Liver (tissue), 9 donors: Measurements from ENCODE around the gene THUMPD2. TPM values are rescaled to one million over a fixed set of nuclear protein-coding genes. Genes with fewer than 3 reads are reported as not detected.

Source experiments
- DNase-seq: peaks from one replicate; pipeline ENCODE4 v3.0.0-alpha.2; 2017; ENCODE audit warnings: low spot score
- H3K27ac ChIP-seq, 2 donors: one replicate each; pipeline ENCODE4 v1.7.0; 2013; ENCODE audit warnings: inconsistent platforms in 2 of 2, low read length in 2 of 2, control low read depth in 1 of 2, low read depth in 1 of 2, mild to moderate bottlenecking in 1 of 2
- H3K27me3 ChIP-seq, 4 donors: one replicate each; pipeline versions ENCODE4 v1.6.1 to v1.7.0; 2013; ENCODE audit warnings: low read length in 3 of 4, inconsistent platforms in 1 of 4, mild to moderate bottlenecking in 1 of 4, moderate library complexity in 1 of 4; ENCODE audit not compliant: control insufficient read depth in 4 of 4, insufficient read depth in 4 of 4
- H3K36me3 ChIP-seq, 4 donors: one replicate each; pipeline versions ENCODE4 v1.6.1 to v1.7.0; 2013; ENCODE audit warnings: low read length in 3 of 4, mild to moderate bottlenecking in 3 of 4, low read depth in 1 of 4, moderate library complexity in 1 of 4; ENCODE audit not compliant: control insufficient read depth in 4 of 4, insufficient read depth in 3 of 4
- H3K4me1 ChIP-seq, 4 donors: one replicate each; pipeline versions ENCODE4 v1.6.1 to v1.7.0; 2013; ENCODE audit warnings: low read length in 3 of 4, mild to moderate bottlenecking in 3 of 4, moderate library complexity in 1 of 4; ENCODE audit not compliant: control insufficient read depth in 4 of 4, insufficient read depth in 4 of 4
- H3K4me3 ChIP-seq, 3 donors: one replicate each; pipeline versions ENCODE4 v1.6.1 to v1.7.0; 2013; ENCODE audit warnings: low read length in 3 of 3, control low read depth in 1 of 3, low read depth in 1 of 3, mild to moderate bottlenecking in 1 of 3
- H3K9ac ChIP-seq, 2 donors: one replicate each; pipeline ENCODE4 v1.7.0; 2013; ENCODE audit warnings: low read length in 2 of 2, mild to moderate bottlenecking in 2 of 2, moderate library complexity in 2 of 2, control low read depth in 1 of 2, low read depth in 1 of 2
- H3K9me3 ChIP-seq, 4 donors: one replicate each; pipeline versions ENCODE4 v1.6.1 to v1.7.0; 2013; ENCODE audit warnings: low read length in 3 of 4; ENCODE audit not compliant: control insufficient read depth in 4 of 4
- CTCF ChIP-seq: fragments of 150-350 bp; IDR thresholded peaks from 2 replicates; pipeline ENCODE4 v1.5.1; 2017; ENCODE audit warnings: improper control_type of control experiment, low read depth, low read length; ENCODE audit not compliant: missing input control
- EGR1 ChIP-seq, 2 donors: IDR thresholded peaks; 2 replicates each; pipeline ENCODE4 v1.6.1; 2016 to 2018; ENCODE audit warnings: antibody characterized with exemption in 2 of 2, low read depth in 2 of 2
- FOXA1 ChIP-seq: IDR thresholded peaks from 2 replicates; pipeline ENCODE4 v1.6.1; 2016; ENCODE audit warnings: antibody characterized with exemption
- GABPA ChIP-seq, 2 donors: IDR thresholded peaks in 1 of 2; conservative IDR thresholded peaks in 1 of 2; 2 replicates each; pipeline ENCODE4 v1.6.1; 2016; ENCODE audit warnings: antibody characterized with exemption in 2 of 2, mild to moderate bottlenecking in 1 of 2, moderate library complexity in 1 of 2
- HNF4A ChIP-seq, 2 donors: conservative IDR thresholded peaks; 2 replicates each; pipeline ENCODE4 v1.6.1; 2016; ENCODE audit warnings: antibody characterized with exemption in 2 of 2, mild to moderate bottlenecking in 2 of 2
- HNF4G ChIP-seq: IDR thresholded peaks from 2 replicates; pipeline ENCODE4 v1.6.1; 2016; ENCODE audit warnings: antibody characterized with exemption
- NR2F2 ChIP-seq: IDR thresholded peaks from 2 replicates; pipeline ENCODE4 v1.6.1; 2016; ENCODE audit warnings: antibody characterized with exemption
- RAD21 ChIP-seq, 2 donors: IDR thresholded peaks; 2 replicates each; pipeline ENCODE4 v1.6.1; 2016; ENCODE audit warnings: antibody characterized with exemption in 2 of 2, mild to moderate bottlenecking in 2 of 2
- REST ChIP-seq: IDR thresholded peaks from 2 replicates; pipeline ENCODE4 v1.6.1; 2016; ENCODE audit warnings: antibody characterized with exemption, mild to moderate bottlenecking
- RXRA ChIP-seq, 2 donors: IDR thresholded peaks; 2 replicates each; pipeline ENCODE4 v1.6.1; 2017 to 2018; ENCODE audit warnings: antibody characterized with exemption in 2 of 2, mild to moderate bottlenecking in 1 of 2
- SP1 ChIP-seq: IDR thresholded peaks from 2 replicates; pipeline ENCODE4 v1.6.1; 2018; ENCODE audit warnings: antibody characterized with exemption, mild to moderate bottlenecking
- TAF1 ChIP-seq: conservative IDR thresholded peaks from 2 replicates; pipeline ENCODE4 v1.6.1; 2016; ENCODE audit warnings: antibody characterized with exemption, mild to moderate bottlenecking
- YY1 ChIP-seq: IDR thresholded peaks from 2 replicates; pipeline ENCODE4 v1.6.1; 2016; ENCODE audit warnings: antibody characterized with exemption, mild to moderate bottlenecking
- WGBS: extraction: QIAGEN DNeasy Blood & Tissue Kit; methylation state at CpG from one replicate; pipeline ENCODE4 v1.1.7; 2013; 5-methylcytosine and 5-hydroxymethylcytosine counted together
- polyA plus RNA-seq, 2 donors: library from polyadenylated mRNA; stranded (reverse) in 1 of 2; unstranded in 1 of 2; fragments of 200-250 nt in 1 of 2; fragments of >200 nt in 1 of 2; fragmentation: Nextera tagmentation in 1 of 2; extraction: Ambion mirVana in 1 of 2; gene quantifications; one replicate each; pipeline versions ENCODE4 v1.2.1 to v1.2.3, GENCODE V29; 2013 to 2015
- total RNA-seq, 2 donors: library from RNA; depleted of rRNA; stranded (reverse); fragments of >200 nt; gene quantifications; one replicate each; pipeline ENCODE4 v1.2.3, GENCODE V29; 2014
- TF ChIP-seq, protein P1 (sequence below): IDR thresholded peaks from 2 replicates; pipeline ENCODE4 v1.6.1; 2016; ENCODE audit warnings: antibody characterized with exemption
- donor health status: healthy.
- donor health status: healthy.
- donor health status: healthy.
- donor health status: healthy.
- donor health status: healthy.

Gene THUMPD2
- total RNA-seq (1 to 10 TPM; 5.3 to 5.9 TPM), polyA plus RNA-seq (1 to 10 TPM; 2.2 to 4.7 TPM)

GRCh38 chr2:39778775-39779340, at the start of gene THUMPD2:
TSS of gene THUMPD2 (minus strand) at chr2:39779258. CDS start at chr2:39779239, 19 bp downstream.
- TF ChIP-seq GABPA (IDR thresholded peaks at IDR 0.05 in 1 of 2, conservative IDR thresholded peaks at IDR 0.05 in 1 of 2) (no peak), YY1 (peak; percentile 30)

DNA sequence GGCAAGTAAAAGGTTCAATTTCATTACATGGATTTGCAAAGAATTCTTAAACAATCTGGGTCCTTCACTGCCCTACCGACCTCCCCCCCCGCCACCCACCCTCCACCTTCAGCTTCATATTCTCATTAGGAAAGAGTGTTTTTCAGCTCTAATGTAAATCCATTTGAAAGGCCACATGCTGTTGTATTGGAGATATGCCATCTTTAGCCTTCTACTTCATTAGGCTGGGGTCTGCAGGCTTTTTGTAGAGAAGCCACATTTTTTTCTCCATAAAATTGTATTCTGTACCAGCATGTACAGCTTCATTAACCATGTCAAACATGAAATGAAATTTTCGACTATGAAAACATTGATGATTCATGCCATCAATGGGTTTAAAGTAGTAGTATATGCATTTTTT, 42.8 kb upstream of the THUMPD2 start:
- Histone ChIP-seq H3K4me3 (no peak overlapping the region), H3K4me1 (peaks cover 0 to 2% (median 0%) of the 10 kb centered on the region in 4 donors), H3K27me3 (no peaks in the 10 kb centered on the region), H3K27ac (no peak overlapping the region), H3K9ac (no peak overlapping the region), H3K36me3 (no peaks in the 10 kb centered on the region), H3K9me3 (no peaks in the 10 kb centered on the region)
- no peak for DNase-seq
- WGBS = 69% methylated on average over 3 of the region's 3 CpGs
- no peak for TF ChIP-seq TAF1
- TF ChIP-seq RAD21 (IDR thresholded peaks at IDR 0.05) = no peak
- TF ChIP-seq HNF4G = no peak
- TF ChIP-seq, protein P1, sequence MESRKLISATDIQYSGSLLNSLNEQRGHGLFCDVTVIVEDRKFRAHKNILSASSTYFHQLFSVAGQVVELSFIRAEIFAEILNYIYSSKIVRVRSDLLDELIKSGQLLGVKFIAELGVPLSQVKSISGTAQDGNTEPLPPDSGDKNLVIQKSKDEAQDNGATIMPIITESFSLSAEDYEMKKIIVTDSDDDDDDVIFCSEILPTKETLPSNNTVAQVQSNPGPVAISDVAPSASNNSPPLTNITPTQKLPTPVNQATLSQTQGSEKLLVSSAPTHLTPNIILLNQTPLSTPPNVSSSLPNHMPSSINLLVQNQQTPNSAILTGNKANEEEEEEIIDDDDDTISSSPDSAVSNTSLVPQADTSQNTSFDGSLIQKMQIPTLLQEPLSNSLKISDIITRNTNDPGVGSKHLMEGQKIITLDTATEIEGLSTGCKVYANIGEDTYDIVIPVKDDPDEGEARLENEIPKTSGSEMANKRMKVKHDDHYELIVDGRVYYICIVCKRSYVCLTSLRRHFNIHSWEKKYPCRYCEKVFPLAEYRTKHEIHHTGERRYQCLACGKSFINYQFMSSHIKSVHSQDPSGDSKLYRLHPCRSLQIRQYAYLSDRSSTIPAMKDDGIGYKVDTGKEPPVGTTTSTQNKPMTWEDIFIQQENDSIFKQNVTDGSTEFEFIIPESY = no peak
- no peak for TF ChIP-seq REST
- no peak for TF ChIP-seq RXRA (IDR thresholded peaks at IDR 0.05)
- TF ChIP-seq HNF4A (conservative IDR thresholded peaks at IDR 0.05) = no peak
- TF ChIP-seq CTCF = no peak
- TF ChIP-seq FOXA1 = no peak
- TF ChIP-seq SP1 = no peak
- TF ChIP-seq EGR1 (IDR thresholded peaks at IDR 0.05; ENCODE audit: low read depth in 2 of 2) = no peak
- no peak for TF ChIP-seq NR2F2
- no peak for TF ChIP-seq GABPA (IDR thresholded peaks at IDR 0.05 in 1 of 2, conservative IDR thresholded peaks at IDR 0.05 in 1 of 2)

More at GRCh38 chr2:39778775-39779340, at the start of gene THUMPD2:
- H3K27me3 ChIP-seq = no peaks in the 10 kb centered on the region
- peak within 1 kb of the TSS; percentile 71 to 72 for H3K27ac ChIP-seq
- under 1% methylated on average over 54 of the region's 54 CpGs for WGBS
- peak; percentile 77 for DNase-seq
- no peaks in the 10 kb centered on the region for H3K36me3 ChIP-seq
- H3K4me3 ChIP-seq = peak within 1 kb of the TSS; percentile 79 to 85 (median 82)
- H3K9me3 ChIP-seq = no peaks in the 10 kb centered on the region
- peak within 1 kb of the TSS; percentile 86 to 93 for H3K9ac ChIP-seq
- H3K4me1 ChIP-seq = peaks cover 0 to 5% (median 3%) of the 10 kb centered on the region in 4 donors
